Measurements from ENCODE around the gene SETD3.

Gene SETD3

GRCh38 chr14:99395909-99396530 lies 84.6 kb downstream of the SETD3 start:
- DNase-seq (ENCODE audit: low read depth in 2 of 2), result no peak

- no peak for DNase-seq (ENCODE audit: low read depth in 2 of 2)
These were observed 86.0 kb downstream of the SETD3 start for GRCh38 chr14:99394602-99395156.

DNA sequence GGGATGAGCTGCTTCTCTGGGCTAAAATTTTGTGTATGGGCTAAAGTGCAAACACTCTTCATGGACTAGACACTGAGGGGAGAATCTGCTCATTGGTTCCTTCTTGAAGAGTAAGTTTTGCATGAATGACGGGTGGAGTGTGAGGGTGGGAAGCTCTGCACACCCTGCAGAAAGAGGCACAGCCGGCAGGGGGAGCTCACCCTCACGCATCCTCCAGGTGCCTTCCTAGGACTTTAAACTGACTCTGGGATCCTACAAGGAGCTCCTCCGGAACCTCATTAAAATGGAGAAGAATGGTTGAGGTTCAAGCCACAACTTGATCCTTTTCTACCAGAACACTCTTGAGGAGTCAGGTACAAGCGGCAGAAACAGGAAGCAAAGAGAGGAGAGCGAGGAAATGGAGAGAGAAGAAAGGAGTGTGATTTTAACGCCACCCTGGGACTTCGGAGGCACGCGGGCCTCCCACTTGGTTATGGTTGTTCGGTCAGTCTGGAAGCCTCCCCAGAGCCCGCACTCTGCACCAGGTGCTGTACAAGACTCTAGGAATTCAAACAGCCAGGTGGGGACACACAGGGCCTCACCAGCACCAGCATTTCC lies 87.5 kb downstream of the SETD3 start:
- DNase-seq (ENCODE audit: low read depth in 2 of 2), result no peak

DNA sequence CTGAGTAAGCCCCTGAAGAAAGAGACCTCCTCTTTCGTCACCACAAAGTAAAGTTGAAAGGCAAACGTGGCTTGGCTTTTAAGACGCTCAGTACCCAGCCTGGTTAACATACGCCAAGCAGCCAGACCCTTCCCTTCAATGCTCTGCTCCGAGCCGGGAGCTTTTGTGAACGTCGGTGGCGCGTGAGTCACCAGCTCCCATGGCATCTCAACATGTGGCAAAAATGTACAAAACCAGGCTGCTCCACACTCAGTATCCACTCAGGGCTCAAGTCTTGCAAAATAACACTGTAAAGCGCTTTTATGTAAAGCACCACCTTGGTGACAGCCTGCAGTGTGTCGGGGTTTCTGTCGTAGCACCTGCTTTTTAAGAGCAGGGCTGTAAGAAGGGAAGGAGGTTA lies 89.0 kb downstream of the SETD3 start:
- no peak for DNase-seq (ENCODE audit: low read depth in 2 of 2)

DNA sequence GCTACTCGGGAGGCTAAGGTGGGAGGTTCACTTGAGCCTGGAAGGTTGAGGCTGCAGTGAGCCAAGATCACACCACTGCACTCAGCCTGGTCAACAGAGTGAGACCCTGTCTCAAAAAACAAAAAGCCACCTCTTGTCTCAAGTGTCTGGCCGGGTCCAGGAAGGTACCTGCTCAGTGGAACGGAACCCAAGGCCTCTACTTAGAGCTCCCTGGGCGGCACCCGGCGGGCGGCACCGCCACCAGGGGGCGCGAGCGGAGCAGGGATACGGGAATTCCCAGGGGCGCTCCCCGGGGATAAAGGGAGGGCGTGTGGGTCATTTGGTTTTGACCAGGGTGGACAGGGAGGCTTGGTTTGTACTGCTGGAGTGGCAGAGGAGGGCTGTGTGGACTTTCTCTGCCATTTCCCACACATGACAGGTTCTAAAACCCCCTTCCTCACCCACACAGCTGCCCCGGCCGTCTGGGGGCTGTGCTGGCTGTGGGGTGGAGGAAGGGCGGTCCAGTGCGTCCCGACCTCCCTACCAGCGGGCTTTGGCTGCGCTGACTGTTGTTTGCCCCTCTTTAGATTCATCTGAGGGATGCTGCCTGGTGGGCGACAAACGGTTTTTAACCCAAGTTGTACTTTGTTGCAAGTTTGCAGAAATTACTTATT lies 91.4 kb downstream of the SETD3 start:
- DNase-seq (ENCODE audit: low read depth in 2 of 2), result peak in 1 of 2 experiments; percentile 48

- DNase-seq (ENCODE audit: low read depth in 2 of 2), result no peak
These were observed 92.4 kb downstream of the SETD3 start for GRCh38 chr14:99388286-99388685.

DNA sequence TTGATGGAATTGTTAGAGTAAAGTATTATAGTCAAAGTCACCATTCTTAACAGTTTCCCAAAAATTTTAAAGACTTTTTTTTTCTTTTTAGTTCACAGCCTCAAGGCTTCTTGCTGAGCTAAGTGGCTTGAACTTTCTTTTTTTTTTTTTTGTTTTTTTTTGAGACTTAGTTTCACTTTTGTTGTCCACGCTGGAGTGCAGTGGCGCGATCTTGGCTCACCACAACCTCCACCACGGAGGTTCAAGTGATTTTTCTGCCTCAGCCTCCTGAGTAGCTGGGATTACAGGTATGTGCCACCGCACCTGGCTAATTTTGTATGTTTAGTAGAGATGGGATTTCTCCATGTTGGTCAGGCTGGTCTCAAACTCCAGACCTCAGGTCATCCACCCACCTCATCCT lies 92.8 kb downstream of the SETD3 start:
- DNase-seq (ENCODE audit: low read depth in 2 of 2), result no peak

- DNase-seq (ENCODE audit: low read depth in 2 of 2), result no peak
These were observed 95.9 kb downstream of the SETD3 start for GRCh38 chr14:99384450-99385417.

GRCh38 chr14:99383472-99384449 lies 96.9 kb downstream of the SETD3 start:
- DNase-seq (ENCODE audit: low read depth in 2 of 2), result no peak

- DNase-seq (ENCODE audit: low read depth in 2 of 2), result no peak
These were observed 97.7 kb downstream of the SETD3 start for GRCh38 chr14:99382781-99383471.

DNA sequence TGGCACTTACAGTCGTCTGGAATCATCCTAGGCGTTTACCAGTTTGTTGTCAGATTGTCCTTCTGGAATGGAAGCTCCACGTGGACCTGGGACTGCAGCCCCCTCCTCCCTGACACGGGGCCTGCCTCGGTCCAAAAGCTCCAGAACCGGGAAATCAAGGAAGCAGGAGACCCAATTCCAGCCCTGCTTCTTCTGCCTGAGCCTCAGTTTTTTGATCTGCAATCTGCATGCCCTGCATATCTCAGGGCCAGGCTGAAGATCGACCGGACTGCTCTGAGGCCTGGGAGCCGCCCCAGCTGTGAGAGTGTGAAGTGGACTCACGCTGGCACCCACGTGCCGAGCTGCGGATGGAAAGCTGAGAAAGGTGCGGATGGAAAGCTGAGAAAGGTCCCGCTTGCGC lies 98.6 kb downstream of the SETD3 start:
- no peak for DNase-seq (ENCODE audit: low read depth in 2 of 2)

- no peak for DNase-seq (ENCODE audit: low read depth in 2 of 2)
These were observed 99.0 kb downstream of the SETD3 start for GRCh38 chr14:99381688-99382060.

GRCh38 chr14:99380991-99381687 lies 99.5 kb downstream of the SETD3 start:
- no peak for DNase-seq (ENCODE audit: low read depth in 2 of 2)

DNA sequence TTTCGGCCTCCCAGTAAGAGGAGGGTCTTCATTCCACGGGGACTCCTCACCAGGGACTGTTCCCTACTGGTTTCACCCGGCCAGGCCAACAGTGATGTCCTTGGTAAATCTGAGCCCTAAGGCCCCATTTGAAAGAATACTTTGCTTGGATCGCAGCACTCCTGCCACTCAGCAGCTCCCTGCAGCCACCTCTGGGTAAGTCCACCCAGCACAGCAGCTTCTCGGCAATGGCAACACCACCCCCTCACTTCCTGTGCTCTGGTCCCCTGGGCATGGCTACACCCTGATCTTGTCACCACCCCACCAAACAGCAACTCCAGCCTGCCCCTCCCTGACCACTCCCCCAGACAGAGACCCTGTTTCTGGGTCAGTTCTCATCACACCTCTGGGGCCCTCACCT lies 100.3 kb downstream of the SETD3 start:
- no peak for DNase-seq (ENCODE audit: low read depth in 2 of 2)

GRCh38 chr14:99378782-99379214 lies 101.9 kb downstream of the SETD3 start:
- no peak for DNase-seq (ENCODE audit: low read depth in 2 of 2)

GRCh38 chr14:99377951-99378350 lies 102.7 kb downstream of the SETD3 start:
- DNase-seq (ENCODE audit: low read depth in 2 of 2), result no peak

DNA sequence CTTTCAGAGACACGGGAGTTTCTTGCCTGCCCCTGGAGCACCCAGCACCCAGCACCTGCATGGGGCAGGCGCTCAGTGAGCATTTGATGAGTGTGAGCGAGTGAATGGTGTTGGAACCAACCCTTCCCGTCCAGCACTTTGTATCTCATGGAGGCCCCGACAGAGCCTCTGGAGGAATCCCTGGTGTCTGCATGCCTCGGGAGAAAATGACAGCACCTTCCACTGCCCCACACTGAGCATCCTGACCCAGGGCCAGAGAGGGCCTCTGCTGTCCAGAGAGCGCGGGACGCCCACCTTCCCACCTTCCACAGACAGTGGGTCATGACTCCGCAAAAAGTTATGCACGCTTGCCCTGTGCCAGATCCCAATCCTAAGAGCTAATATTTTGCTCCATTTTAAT lies 105.7 kb downstream of the SETD3 start:
- no peak for DNase-seq (ENCODE audit: low read depth in 2 of 2)

DNA sequence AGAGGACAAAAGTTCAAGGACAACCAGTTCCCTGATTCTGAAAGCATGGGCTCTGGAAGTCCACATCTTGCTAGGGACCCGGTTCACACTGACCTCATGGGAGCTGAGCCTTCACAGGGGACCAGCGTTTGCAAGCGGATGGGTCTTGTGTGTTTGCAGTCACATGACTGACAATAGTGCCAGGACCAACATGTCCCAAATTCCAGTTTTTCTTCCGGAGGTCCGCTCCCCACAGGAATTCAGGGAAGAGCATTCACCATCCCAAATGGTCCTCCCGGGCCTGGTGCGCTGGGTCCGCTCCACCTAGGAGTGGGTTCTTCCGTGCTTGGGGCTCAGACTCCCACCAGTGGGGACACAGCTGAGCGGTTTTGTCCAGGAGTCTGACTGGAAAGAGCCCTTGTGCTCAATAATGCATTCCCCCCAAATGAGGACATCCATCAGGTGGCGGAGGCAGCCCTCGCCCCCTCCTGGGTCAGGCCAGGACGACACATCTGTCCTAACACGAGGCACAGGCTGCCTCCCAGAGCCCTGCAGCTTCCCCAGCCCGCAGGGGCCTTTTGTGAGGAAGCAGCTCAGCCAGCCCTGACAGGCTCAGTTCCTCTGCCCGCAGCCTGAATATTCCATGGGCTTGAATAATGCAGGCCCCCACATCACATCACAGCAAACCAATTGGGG lies 116.9 kb downstream of the SETD3 start:
- no peak for DNase-seq (ENCODE audit: low read depth in 2 of 2)

- no peak for DNase-seq (ENCODE audit: low read depth in 2 of 2)
These were observed 117.6 kb downstream of the SETD3 start for GRCh38 chr14:99363051-99363450.

Measured in stimulated activated CD4-positive, alpha-beta T cell treated with anti-CD3 and anti-CD28 coated beads, Interleukin-12 subunit alpha, Interleukin-12 subunit beta, amount 100 ng/mL, for 24 hours (primary cell).